ENCODE results near the gene CPZ. TPM values are rescaled to one million over a fixed set of nuclear protein-coding genes. Genes with fewer than 3 reads are reported as not detected.

The CPZ gene
- 5.9 TPM in 1 of 2 replicates, not detected in the other for total RNA-seq (ENCODE audit: low replicate concordance)

GRCh38 chr4:8592366-8593263, at the start of gene CPZ:
Gene CPZ (plus strand): TSS chr4:8592765. CDS start chr4:8592834, 69 bp downstream.
- Histone ChIP-seq H3K4me2 (peak within 1 kb of the TSS; percentile 77), H3K36me3 (no peaks in the 10 kb centered on the region), H3K4me1 (peaks cover 33% of the 10 kb centered on the region), H4K20me1 (ENCODE audit: low read depth) (peaks cover 7% of the 10 kb centered on the region), H3F3A (ENCODE audit: low read depth) (peaks cover 6% of the 10 kb centered on the region), H3K9me3 (ENCODE audit: low read depth) (no peaks in the 10 kb centered on the region), H3K27ac (no peak within 1 kb of the TSS), H2AFZ (replicated peaks) (peak within 1 kb of the TSS; percentile 89), H3K9ac (no peak within 1 kb of the TSS), H3K27me3 (peaks cover 36% of the 10 kb centered on the region), H3K79me2 (ENCODE audit: low read depth) (no peaks in the 10 kb centered on the region), H3K4me3 (peak within 1 kb of the TSS; percentile 61)
- peaks cover 40% of the 10 kb centered on the region for H3K27me3 Mint-ChIP-seq (ENCODE audit: insufficient read depth, low read depth)
- no peak within 1 kb of the TSS for H3K27ac Mint-ChIP-seq
- H3K4me3 Mint-ChIP-seq = peak within 1 kb of the TSS; percentile 66
- no peak for TF ChIP-seq EZH2phosphoT487 (IDR thresholded peaks at IDR 0.05)
- TF ChIP-seq EZH2 (IDR thresholded peaks at IDR 0.05) = no peak
- TF ChIP-seq CTCF (IDR thresholded peaks at IDR 0.05) = no peak
- no peaks in the 10 kb centered on the region for H3K36me3 Mint-ChIP-seq
- DNase-seq (ENCODE audit: low spot score) = peak; percentile 88
- H3K9me3 Mint-ChIP-seq = no peaks in the 10 kb centered on the region
- H3K4me1 Mint-ChIP-seq = peaks cover 31% of the 10 kb centered on the region

- no peaks in the 10 kb centered on the region for H3K36me3 ChIP-seq
- no peaks in the 10 kb centered on the region for H3K79me2 ChIP-seq (ENCODE audit: low read depth)
- H3K27ac ChIP-seq = no peak overlapping the region
- Mint-ChIP-seq H3K9me3 (no peaks in the 10 kb centered on the region), H3K36me3 (no peaks in the 10 kb centered on the region), H3K27me3 (ENCODE audit: insufficient read depth, low read depth) (peaks cover 26% of the 10 kb centered on the region), H3K4me1 (no peaks in the 10 kb centered on the region), H3K4me3 (no peak overlapping the region), H3K27ac (no peak overlapping the region)
- no peaks in the 10 kb centered on the region for H3K4me1 ChIP-seq
- DNase-seq (ENCODE audit: low spot score) = no peak
- H3K4me3 ChIP-seq = no peak overlapping the region
- H2AFZ ChIP-seq (replicated peaks) = no peak overlapping the region
- TF ChIP-seq CTCF (IDR thresholded peaks at IDR 0.05) = no peak
- no peak for TF ChIP-seq EZH2 (IDR thresholded peaks at IDR 0.05)
- no peak for TF ChIP-seq EZH2phosphoT487 (IDR thresholded peaks at IDR 0.05)
- H4K20me1 ChIP-seq (ENCODE audit: low read depth) = no peaks in the 10 kb centered on the region
- H3K9ac ChIP-seq = no peak overlapping the region
- no peak overlapping the region for H3K4me2 ChIP-seq
- no peaks in the 10 kb centered on the region for H3K9me3 ChIP-seq (ENCODE audit: low read depth)
- no peaks in the 10 kb centered on the region for H3F3A ChIP-seq (ENCODE audit: low read depth)
- no peaks in the 10 kb centered on the region for H3K27me3 ChIP-seq
These were observed 49.6 kb upstream of the CPZ start for GRCh38 chr4:8542776-8543525.

- Mint-ChIP-seq H3K27ac (no peak overlapping the region), H3K9me3 (no peaks in the 10 kb centered on the region), H3K27me3 (ENCODE audit: insufficient read depth, low read depth) (peaks cover 23% of the 10 kb centered on the region), H3K4me1 (no peaks in the 10 kb centered on the region), H3K36me3 (no peaks in the 10 kb centered on the region), H3K4me3 (no peak overlapping the region)
- H3F3A ChIP-seq (ENCODE audit: low read depth) = no peaks in the 10 kb centered on the region
- no peak overlapping the region for H3K27ac ChIP-seq
- no peaks in the 10 kb centered on the region for H3K4me1 ChIP-seq
- H4K20me1 ChIP-seq (ENCODE audit: low read depth) = no peaks in the 10 kb centered on the region
- no peaks in the 10 kb centered on the region for H3K79me2 ChIP-seq (ENCODE audit: low read depth)
- H3K4me3 ChIP-seq = no peak overlapping the region
- no peaks in the 10 kb centered on the region for H3K9me3 ChIP-seq (ENCODE audit: low read depth)
- H3K9ac ChIP-seq = no peak overlapping the region
- H3K36me3 ChIP-seq = no peaks in the 10 kb centered on the region
- no peak overlapping the region for H2AFZ ChIP-seq (replicated peaks)
- TF ChIP-seq EZH2 (IDR thresholded peaks at IDR 0.05) (no peak), CTCF (IDR thresholded peaks at IDR 0.05) (no peak), EZH2phosphoT487 (IDR thresholded peaks at IDR 0.05) (no peak)
- no peak for DNase-seq (ENCODE audit: low spot score)
- no peaks in the 10 kb centered on the region for H3K27me3 ChIP-seq
- no peak overlapping the region for H3K4me2 ChIP-seq
These were observed 48.9 kb upstream of the CPZ start for GRCh38 chr4:8543623-8544022.
